ENCODE results near the gene TSNAXIP1.

Gene TSNAXIP1

GRCh38 chr16:67773569-67774456 lies 32.9 kb upstream of the TSNAXIP1 start:
- peaks cover 46% of the 10 kb centered on the region; the same call in 1 of the 2 replicates for H3K79me2 ChIP-seq (ENCODE audit: insufficient read depth, low read length)
- no peaks in the 10 kb centered on the region for H3F3A ChIP-seq (ENCODE audit: low read depth)
- H3K4me2 ChIP-seq (ENCODE audit: low read depth, low read length, poor library complexity, severe bottlenecking) = no peak overlapping the region
- no peak overlapping the region for H3K9ac ChIP-seq (ENCODE audit: low read depth, low read length, poor library complexity, severe bottlenecking)
- H3K36me3 ChIP-seq (ENCODE audit: insufficient read depth, low read length) = peaks cover 31% of the 10 kb centered on the region; the same call in 1 of the 2 replicates
- no peak overlapping the region for H3K4me3 ChIP-seq (ENCODE audit: low read length, poor library complexity, severe bottlenecking)
- H3K27me3 ChIP-seq (ENCODE audit: insufficient read depth, low read length, poor library complexity, severe bottlenecking) = no peaks in the 10 kb centered on the region
- no peaks in the 10 kb centered on the region for H3K9me3 ChIP-seq (ENCODE audit: insufficient read depth, low read depth, low read length)
- H3K9me2 ChIP-seq (replicated peaks; ENCODE audit: low read depth, low read length) = no peaks in the 10 kb centered on the region
- no peak overlapping the region for H2AFZ ChIP-seq (ENCODE audit: low read length)
- no peaks in the 10 kb centered on the region for H3K4me1 ChIP-seq (ENCODE audit: insufficient read depth, low read length, poor library complexity, severe bottlenecking)
- TF ChIP-seq EZH2phosphoT487 (IDR thresholded peaks at IDR 0.05; ENCODE audit: borderline replicate concordance) (no peak), CTCF (conservative IDR thresholded peaks at IDR 0.05; ENCODE audit: low read length) (no peak)
- H4K20me1 ChIP-seq (ENCODE audit: insufficient read depth, low read length, poor library complexity, severe bottlenecking) = peaks cover 12% of the 10 kb centered on the region

- Histone ChIP-seq H3K9me3 (ENCODE audit: insufficient read depth, low read depth, low read length) (no peaks in the 10 kb centered on the region), H3K4me2 (ENCODE audit: low read depth, low read length, poor library complexity, severe bottlenecking) (no peak overlapping the region), H4K20me1 (ENCODE audit: insufficient read depth, low read length, poor library complexity, severe bottlenecking) (peaks cover 12% of the 10 kb centered on the region), H3K27me3 (ENCODE audit: insufficient read depth, low read length, poor library complexity, severe bottlenecking) (no peaks in the 10 kb centered on the region), H2AFZ (ENCODE audit: low read length) (no peak overlapping the region), H3K36me3 (ENCODE audit: insufficient read depth, low read length) (peaks cover 27% of the 10 kb centered on the region; the same call in 1 of the 2 replicates), H3K9me2 (replicated peaks; ENCODE audit: low read depth, low read length) (no peaks in the 10 kb centered on the region), H3K9ac (ENCODE audit: low read depth, low read length, poor library complexity, severe bottlenecking) (no peak overlapping the region), H3K4me3 (ENCODE audit: low read length, poor library complexity, severe bottlenecking) (no peak overlapping the region), H3K4me1 (ENCODE audit: insufficient read depth, low read length, poor library complexity, severe bottlenecking) (peaks cover 6% of the 10 kb centered on the region), H3K79me2 (ENCODE audit: insufficient read depth, low read length) (peaks cover 52% of the 10 kb centered on the region; the same call in 1 of the 2 replicates), H3F3A (ENCODE audit: low read depth) (no peaks in the 10 kb centered on the region)
- TF ChIP-seq EZH2phosphoT487 (IDR thresholded peaks at IDR 0.05; ENCODE audit: borderline replicate concordance) (no peak), CTCF (conservative IDR thresholded peaks at IDR 0.05; ENCODE audit: low read length) (no peak)
Observed at GRCh38 chr16:67774457-67774853, 32.2 kb upstream of the TSNAXIP1 start.

GRCh38 chr16:67775273-67775672 lies 31.4 kb upstream of the TSNAXIP1 start:
- TF ChIP-seq CTCF (conservative IDR thresholded peaks at IDR 0.05; ENCODE audit: low read length) = no peak
- no peak for TF ChIP-seq EZH2phosphoT487 (IDR thresholded peaks at IDR 0.05; ENCODE audit: borderline replicate concordance)
- H3K4me2 ChIP-seq (ENCODE audit: low read depth, low read length, poor library complexity, severe bottlenecking) = no peak overlapping the region
- H4K20me1 ChIP-seq (ENCODE audit: insufficient read depth, low read length, poor library complexity, severe bottlenecking) = peaks cover 12% of the 10 kb centered on the region
- H3K9ac ChIP-seq (ENCODE audit: low read depth, low read length, poor library complexity, severe bottlenecking) = no peak overlapping the region
- no peaks in the 10 kb centered on the region for H3K27me3 ChIP-seq (ENCODE audit: insufficient read depth, low read length, poor library complexity, severe bottlenecking)
- H2AFZ ChIP-seq (ENCODE audit: low read length) = no peak overlapping the region
- no peak overlapping the region for H3K4me3 ChIP-seq (ENCODE audit: low read length, poor library complexity, severe bottlenecking)
- no peaks in the 10 kb centered on the region for H3K9me2 ChIP-seq (replicated peaks; ENCODE audit: low read depth, low read length)
- peaks cover 27% of the 10 kb centered on the region; the same call in 1 of the 2 replicates for H3K36me3 ChIP-seq (ENCODE audit: insufficient read depth, low read length)
- H3F3A ChIP-seq (ENCODE audit: low read depth) = no peaks in the 10 kb centered on the region
- H3K9me3 ChIP-seq (ENCODE audit: insufficient read depth, low read depth, low read length) = no peaks in the 10 kb centered on the region
- peaks cover 60% of the 10 kb centered on the region for H3K79me2 ChIP-seq (ENCODE audit: insufficient read depth, low read length)
- H3K4me1 ChIP-seq (ENCODE audit: insufficient read depth, low read length, poor library complexity, severe bottlenecking) = peaks cover 13% of the 10 kb centered on the region

All from Loucy (cell line).